Stimulated activated CD4-positive, alpha-beta T cell treated with anti-CD3 and anti-CD28 coated beads, TNF-alpha, amount 100 ng/mL, for 24 hours (primary cell): Measurements from ENCODE around the gene ERN2.
"Not testable (repeated sequence)": the region's sequence is repeated elsewhere in the genome, so short reads cannot be mapped to it uniquely, and the experiment has no call there.

Source experiments
- DNase-seq, 3 experiments: peaks; one replicate each; pipeline ENCODE4 v3.0.0-alpha.2; 2020; ENCODE audit warnings: low read depth in 3 of 3

The ERN2 gene

DNA sequence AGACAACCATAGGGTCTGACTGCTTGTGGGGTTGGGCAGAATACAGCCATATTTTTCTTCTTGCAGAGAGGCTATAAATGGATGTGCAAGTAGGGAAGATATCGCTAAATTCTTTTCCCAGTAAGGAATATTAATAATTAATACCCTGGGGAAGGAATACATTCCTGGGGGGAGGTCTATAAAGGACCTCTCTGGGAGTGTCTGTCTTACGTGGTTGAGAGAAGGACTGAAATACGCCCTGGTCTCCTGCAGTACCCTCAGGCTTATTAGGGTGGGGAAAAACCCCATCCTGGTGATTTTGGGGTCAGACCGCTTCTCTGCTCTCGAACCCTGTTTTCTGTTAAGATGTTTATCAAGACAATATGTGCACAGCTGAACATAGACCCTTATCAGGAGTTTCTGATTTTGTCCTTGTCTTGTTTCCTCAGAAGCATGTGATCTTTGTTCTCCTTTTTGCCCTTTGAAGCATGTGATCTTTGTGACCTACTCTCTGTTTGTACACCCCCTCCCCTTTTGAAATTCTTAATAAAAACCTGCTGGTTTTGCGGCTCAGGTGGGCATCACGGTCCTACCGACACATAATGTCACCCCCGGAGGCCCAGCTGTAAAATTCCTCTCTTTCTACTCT lies 9.7 kb upstream of the ERN2 start:
- not testable (repeated sequence) for DNase-seq

DNA sequence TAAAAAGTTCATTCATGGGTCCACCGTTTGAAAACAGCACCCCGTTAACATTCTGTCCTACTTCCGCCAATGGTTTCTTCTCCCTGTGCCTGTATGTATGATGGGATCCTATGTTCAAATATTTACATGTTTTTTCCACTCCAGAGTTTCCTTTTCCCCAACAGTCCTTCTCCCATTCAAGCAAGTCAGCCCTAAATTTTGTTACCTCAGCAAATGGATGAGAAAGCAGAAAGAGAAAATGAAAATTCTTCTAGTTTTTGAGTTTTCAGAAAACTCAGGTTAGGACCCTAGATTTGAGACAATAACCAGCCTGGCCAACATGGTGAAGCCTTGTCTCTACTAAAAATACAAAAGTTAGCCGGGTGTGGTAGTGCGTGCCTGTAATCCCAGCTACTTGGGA lies 3.5 kb upstream of the ERN2 start:
- no peak for DNase-seq

DNA sequence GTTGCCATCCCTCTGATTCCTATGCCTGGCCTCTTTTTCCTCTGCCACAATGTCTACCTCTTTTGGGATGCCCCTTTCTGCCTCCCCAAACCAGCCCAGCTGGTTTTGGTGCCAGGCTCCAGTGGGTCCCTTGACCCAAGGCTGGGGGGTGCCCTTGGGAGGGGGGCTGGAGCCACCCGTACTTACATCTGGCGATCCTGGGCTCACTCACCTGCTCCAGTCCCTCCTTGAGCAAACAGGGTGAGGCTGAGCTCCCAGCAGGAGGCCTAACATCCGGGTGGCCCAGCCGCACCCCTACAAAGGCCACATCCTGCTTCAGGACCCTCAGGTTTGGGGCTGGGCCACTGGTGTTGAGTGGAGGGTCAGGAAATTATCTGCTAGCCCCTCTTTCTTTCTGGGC lies 1.2 kb downstream of the ERN2 start:
- no peak for DNase-seq

DNA sequence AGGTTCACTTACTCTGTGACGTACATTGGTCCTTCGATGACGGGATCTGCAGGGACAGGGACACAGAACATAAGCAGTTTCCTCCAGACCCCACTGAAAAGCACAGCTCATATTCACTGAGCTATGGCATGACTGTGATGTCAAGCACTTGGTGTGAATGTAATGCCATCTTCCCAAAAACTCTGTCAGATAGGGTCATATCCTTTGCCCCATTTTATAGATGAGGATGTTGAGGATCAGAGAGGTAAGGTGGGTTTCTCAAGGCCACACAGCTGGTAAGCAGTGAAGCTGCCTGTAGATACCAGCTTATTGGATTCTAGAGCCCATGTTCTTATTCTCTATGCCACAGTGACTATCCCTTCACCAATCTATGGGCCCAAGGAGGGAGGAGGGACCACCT lies 2.5 kb downstream of the ERN2 start:
- DNase-seq: no peak

DNA sequence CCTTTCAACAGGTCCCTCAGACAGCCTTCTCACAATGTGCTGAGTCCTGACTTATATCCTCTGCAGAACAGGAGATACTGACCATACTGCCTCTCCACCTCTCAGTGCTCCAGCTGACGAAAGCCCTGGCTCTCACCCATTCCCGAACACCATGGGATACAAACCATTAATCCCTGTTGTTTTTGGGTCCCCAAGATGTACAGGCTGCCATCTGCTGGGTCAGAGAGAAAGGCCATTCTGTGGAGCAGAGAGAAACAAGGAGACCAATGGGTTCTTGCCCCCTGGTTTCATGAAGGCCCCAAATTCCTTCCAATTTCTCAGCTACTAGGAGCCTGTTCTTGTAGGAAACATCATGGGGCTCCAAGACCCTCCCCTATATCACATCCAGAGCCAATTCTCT lies 3.0 kb downstream of the ERN2 start:
- no peak for DNase-seq

DNA sequence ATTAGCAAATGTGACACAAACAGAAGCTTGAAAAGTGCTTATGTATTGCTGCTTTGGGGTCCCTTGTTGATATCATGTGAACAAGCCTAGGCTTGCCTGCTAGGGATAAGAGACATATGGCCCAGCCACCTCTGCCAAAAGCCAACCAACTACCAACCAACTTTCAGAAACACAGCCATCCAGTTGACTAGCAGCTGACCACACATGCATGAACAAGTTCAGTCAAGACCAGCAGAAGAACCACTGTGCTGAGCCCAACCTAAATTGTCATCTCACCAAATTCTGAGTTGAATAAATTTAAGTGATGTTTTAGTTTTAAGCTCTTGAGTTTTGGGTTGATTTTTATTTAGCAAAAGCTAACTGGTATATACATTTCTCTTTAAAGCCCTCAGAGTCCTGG lies 3.5 kb downstream of the ERN2 start:
- DNase-seq: no peak

DNA sequence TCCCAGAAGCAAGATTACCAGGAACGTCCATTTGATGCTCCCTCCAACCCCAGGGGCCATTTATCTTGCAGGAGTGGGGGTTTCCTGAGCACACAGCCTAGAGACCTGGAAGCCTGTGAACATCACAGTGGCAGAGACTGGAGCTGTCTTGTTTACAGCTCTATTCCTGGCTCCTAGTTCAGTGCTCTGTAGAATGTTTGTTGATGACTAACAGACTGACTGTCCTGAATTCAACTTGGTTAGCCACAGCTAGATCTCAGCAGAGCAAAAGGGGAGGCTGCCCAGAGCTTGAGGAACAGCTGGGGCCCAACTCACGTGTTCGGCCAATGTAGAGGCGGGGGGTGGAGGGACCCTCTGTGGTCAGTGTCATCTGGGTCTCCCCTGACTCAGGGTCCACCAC lies 6.6 kb downstream of the ERN2 start:
- no peak for DNase-seq

DNA sequence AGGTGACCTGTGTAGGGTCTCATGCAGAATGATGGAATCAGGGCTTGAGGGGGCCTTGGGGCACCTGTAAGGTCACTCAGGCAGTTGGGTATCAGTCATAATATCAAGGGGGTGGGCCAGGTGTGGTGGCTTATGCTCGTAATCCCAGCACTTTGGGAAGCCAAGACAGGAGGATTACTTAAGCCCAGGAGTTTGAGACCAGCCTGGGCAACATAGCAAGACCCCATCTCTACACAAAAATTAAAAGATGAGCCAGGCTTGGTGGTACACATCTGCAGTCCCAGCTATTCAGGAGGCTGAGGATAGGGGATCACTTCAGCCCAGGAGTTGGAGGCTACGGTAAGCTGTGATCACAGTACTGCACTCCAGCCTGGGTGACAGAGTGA lies 7.5 kb downstream of the ERN2 start:
- DNase-seq: no peak

DNA sequence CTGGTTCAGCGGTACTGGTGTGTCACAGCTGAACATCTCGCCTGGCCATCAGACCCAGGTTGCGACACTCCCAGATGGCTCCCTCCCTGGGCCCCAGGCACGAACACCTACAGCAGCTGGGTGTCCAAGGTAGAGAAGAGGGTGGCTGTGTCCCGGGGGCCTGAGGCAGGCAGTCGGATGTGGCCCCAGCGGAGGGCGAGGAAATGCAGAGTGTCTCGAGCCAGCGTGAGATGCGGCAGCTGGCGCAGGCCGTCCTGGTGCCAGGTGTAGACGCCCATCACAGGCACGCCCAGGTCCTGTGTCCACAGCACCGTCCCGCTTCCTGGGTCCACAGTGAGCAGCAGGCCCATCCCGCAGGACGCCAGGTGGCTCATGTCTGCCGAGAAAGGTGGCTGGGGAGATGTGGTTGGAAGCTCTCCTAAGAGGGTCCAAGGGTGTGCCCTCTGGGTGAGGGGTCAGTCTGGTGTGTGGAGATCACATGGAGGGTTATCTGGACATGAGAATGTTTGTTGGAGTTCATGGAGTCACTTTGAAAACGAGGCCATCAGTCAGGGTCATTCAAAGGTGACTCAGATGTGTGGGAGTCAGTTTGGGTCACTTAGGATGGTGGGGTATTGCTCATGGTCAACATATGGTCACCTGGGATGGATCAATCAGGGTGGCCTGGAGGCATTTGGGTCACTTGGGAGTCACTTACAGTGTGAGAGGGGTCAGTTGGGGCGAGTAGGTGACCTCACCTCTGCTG lies 8.1 kb downstream of the ERN2 start:
- DNase-seq: no peak

DNA sequence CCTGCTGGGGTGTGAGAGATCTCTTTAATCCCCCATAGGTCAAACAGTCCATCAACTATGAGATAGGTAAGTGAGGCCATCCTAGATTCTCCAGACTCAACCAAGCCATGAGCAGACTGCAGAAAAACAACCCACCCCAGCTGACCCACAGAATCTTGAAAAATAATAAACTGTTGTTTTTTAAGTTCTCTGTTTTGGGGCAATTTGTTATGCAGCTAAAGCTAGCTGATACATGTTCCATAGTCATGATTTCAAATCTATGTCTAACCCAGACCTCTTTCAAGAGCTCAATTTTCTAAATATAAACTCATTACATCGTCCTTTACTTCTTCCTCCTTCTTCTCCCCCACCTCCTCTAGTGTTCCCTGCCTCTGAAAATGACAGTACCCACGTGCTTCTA lies 10.1 kb downstream of the ERN2 start:
- no peak for DNase-seq

DNA sequence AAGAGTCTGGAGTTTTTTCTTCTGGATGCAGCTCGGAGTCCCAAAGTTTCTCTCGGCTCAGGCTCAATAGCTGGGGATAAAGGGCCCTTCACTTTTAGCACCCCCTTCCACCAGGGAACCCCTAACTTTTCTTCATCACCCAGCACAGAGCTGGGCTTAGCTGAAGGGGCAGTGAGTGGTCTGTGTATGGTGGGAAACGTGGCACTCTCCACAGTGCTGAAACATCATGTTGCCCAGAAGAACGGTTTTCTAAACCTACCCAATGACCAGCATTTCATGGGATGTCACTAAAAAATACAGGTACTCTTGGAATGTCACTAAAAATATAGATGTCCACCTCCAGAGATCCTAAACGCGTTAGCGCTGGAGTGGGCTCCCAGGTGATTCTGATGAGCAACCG lies 12.0 kb downstream of the ERN2 start:
- no peak for DNase-seq

DNA sequence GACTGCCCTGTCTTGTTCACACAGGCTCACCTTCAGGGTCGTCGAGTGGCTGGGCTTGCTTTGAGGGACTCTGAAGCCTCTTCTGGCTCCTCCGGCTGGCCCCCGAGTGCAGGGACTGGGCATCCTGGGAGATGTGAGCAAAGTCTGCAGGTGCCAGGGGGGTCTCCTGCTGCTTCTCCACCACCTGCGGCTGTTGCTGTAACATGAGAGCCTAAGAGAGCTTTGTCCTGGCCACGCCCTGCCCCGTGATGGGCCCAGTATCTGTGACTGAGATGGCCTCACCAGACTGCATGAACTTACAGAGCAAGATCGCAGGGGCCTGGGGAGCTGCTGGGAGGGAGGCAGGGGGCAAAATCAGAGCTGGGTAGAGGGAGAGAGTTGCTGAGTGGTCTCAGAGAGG lies 12.5 kb downstream of the ERN2 start:
- no peak for DNase-seq

DNA sequence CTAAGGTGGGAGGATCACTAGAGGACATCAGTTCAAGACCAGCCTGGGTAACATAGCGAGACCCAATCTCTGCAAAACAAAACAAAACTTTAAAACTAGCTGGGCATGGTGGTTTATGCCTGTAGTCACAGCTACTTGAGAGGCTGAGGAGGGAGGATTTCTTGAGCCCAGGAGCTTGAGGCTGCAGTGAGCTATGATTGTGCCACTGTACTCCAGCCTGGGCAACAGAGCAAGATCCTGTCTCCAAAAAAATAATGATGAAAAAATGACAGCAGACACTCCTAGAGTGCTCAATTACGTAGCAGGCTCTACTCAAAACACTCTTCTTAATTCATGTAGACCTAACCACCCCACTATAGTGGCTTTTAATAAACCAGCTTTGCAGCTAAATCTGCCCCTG lies 12.9 kb downstream of the ERN2 start:
- no peak for DNase-seq

DNA sequence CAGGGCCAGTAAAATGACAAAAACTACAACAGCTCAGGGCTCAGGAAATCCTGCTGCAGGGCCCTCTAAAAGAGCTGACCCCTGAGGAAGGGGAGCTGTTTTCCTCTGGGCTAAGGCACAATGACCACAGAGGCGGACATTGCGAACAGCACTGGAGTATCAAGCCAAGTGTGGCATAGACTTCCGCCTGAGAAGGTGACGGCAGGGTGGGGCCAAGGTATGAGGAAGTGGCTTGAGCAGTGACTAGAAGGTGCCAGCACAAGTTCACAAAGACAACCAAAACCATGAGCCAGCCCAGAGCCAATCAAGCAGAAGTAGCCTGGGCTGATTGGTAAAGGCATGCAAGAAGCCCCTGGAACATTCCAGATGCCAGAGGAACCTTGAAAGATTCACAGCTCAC lies 13.9 kb downstream of the ERN2 start:
- DNase-seq: no peak

DNA sequence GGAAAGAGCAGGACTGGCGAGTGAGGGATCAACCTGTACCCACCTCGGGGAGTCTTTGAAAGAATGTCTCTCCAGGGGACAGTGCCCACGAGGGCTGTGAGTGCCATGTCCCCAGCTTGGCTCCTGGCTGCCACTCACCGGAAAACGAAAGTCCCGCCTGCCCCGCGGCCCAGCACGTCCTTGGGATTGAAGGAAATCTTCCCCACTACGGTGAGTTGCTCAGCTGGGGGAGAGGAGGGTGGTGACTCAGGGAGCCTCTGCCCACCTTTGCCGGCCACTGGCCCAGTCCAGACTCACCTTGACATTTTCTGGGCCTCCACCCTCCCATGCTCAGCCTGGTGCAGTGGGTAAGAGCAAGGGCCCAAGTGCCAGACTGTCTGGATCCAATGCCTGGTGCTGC lies 17.3 kb downstream of the ERN2 start:
- no peak for DNase-seq

DNA sequence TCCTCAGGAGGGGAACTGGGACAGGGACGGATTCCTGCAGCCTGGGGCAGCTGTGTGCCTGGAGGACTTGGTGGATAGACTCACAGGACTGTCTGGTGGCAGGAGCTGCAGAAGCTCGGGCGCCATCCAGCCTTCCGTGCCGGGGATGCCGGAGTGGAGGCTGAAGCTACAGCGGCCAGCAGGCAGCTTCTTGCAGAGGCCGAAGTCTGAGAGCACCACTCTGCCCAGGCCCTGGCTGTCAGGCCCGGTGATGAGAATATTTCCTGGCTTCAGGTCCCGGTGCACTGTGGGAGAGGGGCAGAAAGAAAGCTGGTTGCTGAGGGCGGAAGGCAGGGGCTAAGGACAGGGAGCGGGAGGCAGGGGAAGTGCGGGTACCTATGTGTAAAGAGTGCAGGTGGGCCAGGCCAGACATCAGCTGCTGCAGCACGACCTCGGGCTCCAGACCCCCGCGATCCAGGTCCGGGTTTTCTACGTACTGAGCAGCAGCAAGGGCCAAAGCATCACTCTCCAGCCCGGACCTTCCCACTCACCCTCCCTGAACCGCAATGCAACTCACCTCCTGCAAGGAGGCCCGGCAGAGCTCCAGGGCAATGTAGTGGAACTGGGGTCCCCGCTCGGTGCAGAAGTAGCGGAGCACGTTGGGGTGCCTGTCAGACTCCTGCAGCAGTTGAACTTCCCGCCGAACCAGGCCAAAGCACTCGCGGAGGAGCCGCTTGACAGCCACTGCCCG lies 18.2 kb downstream of the ERN2 start:
- no peak for DNase-seq

DNA sequence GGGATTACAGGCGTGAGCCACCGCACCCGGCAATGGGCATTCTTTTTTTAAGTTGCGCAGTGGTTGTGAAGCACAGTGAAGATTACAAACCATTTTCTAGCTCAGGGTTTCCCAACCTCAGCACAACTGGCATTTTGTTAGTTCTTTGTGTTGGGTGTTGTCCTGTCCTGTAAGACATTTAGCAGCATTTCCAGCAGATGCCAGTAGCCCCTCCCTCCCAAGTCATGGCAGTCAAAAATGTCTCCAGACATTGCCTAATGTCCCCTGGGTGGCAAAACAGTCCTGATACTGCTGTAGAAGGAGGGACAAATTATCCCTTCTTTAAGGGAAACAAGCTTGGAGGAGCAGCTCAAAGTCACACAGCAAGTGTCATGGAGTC lies 18.8 kb downstream of the ERN2 start:
- DNase-seq: no peak

DNA sequence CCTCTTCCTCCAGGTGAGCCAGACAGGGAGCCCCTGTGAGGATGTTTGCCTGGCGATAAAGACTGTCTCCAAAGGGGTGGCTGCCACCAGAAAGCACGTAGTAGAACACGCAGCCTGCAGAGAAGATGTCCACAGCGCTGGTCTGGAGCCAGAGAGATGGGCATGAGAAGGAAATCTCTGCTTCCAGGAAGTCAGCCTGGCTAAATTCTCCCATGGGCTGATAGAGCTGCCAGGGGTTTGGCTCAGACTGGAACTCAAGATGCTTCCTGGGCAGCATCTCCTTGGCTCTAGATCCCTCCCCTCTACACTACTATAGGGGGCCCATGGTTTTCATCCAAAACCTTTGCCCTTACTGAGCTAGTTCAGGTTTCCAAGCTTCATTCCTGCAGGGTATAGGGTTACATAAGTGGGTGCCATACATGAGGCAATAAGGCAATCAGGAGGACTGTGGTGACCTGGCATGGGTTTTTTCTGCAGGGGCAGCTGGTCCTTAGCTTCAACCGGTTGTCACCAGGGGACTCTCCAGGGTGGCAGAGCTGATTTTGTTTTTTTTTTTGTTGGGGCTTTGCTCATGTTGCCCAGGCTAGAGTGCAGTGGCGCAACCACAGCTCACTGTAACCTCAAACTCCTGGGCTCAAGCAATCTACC lies 20.7 kb downstream of the ERN2 start:
- no peak for DNase-seq

DNA sequence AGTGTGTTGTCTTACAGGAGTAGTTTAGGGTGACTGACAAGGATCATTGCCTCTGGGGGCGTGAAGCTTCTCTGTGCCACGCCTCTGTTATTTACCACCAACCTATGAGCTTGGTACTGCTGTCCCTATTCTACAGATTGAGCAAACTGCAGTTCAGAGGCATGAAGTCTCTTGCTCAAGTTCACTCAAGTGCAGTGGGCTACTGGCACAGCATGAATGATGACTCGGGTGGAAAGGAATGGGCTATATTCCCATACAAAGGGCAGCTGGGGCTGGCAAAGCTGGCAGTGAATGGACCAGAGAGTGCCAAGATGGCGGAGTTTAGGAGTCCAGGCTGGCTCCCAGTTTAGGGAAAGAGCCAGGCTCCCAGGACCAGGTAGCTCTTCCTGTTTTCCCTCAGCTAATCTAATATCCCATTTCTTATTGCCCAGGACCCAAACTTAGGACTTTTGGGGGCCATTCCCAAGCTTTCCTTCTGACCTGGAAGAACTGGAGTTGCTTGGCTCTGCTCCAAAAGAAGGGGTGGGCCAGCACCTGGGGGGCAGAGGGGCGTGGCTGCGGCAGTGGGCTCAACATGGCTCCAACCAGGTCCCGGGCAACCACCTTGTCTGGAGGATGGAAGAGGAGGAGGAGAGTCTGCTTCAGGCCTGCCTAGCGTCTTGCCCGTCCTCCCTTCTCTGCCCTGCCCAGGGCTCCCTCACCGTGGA lies 21.4 kb downstream of the ERN2 start:
- DNase-seq: no peak

DNA sequence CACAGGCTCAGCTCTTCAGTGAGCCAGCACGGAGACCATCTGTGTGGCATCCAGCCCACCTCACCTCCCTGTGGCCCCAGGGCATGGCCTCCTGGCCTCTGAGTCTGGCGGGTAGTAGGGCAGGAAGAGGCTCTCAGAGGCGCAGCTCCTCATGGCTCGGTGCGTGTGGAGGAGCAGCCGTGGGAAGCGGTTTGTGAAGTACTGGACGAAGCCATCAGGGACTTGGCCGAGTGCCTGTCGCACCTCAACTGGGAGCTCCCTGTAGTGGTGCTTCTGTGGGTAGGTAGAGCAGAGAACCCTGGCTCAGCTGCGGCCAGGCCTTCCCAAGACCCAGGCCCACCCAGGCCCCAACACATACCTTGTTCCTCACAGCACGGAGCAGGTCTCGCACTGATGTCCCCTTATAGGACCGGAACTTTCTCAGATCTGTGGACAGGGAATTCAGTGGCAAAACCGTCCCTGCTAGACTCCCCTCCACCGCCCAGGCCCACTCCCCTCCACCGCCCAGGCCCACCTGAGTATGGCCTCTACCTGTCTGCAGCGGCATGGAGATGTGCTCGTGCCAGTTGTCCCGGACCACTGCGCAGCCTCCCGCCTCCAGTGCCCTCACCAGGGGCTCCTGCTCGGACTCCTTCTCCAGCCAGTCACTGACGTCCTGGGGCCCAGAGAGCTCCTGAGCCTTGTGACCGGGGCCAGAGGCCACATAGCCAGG lies 22.1 kb downstream of the ERN2 start:
- DNase-seq: no peak

DNA sequence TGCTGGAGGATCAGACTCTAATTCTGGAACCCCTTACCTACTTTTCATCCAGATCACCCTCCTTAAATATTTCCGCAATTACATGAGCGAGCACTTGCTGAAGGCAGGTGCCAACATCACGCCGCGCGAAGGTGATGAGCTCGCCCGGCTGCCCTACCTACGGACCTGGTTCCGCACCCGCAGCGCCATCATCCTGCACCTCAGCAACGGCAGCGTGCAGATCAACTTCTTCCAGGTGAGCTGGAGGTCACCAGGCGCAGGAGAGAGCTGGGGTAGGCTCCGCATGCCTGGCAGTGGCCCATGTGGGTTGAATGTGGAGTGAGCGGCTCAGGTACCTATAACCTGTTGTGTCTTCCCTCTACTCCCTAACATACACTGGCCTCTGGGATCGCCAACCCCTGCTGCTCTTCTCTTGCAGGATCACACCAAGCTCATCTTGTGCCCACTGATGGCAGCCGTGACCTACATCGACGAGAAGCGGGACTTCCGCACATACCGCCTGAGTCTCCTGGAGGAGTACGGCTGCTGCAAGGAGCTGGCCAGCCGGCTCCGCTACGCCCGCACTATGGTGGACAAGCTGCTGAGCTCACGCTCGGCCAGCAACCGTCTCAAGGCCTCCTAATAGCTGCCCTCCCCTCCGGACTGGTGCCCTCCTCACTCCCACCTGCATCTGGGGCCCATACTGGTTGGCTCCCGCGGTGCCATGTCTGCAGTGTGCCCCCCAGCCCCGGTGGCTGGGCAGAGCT lies 23.4 kb downstream of the ERN2 start:
- no peak for DNase-seq
